ENCODE results near the gene PPP3CA. TPM values are rescaled to one million over a fixed set of nuclear protein-coding genes. Genes with fewer than 3 reads are reported as not detected.

The PPP3CA gene
- total and polyA plus RNA-seq, 2 of the 8 experiments (the other 6 are each of a cell fraction or from before 2014, with no cell fraction given), result 7.9 to 35.0 TPM

DNA sequence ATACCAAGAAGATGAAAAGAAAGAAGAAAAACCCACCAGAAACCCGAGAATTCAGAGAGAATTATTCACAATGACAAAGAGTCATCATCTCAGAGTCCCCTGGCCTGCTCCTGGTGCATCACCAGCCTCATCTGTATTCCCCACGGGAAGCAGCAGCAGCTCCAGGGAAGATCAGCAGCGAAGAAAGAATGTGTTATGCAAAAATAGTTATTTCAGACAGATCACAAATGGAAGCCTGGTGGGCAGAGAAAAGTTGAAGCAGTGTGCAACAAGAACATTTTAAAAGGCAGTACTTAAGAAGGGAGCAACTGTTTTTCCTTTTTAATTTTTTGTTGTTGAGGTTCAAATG, 189.2 kb downstream of the PPP3CA start:
- WGBS, 2 experiments (ENCODE audit: extremely low coverage in 1 of 2, insufficient coverage in 1 of 2, insufficient read length in 1 of 2, insufficient replicate concordance in 2 of 2, low coverage in 1 of 2, low lambda C conversion rate in 2 of 2, missing lambda C conversion rate in 1 of 2), result 56% methylated on average over 3 of the region's 3 CpGs; no CpG with 5 or more reads in 1 of the 2 experiments
- peaks cover 0 to 3% of the 10 kb centered on the region in 2 experiments for H4K20me1 ChIP-seq (replicated peaks in 1 of 2; ENCODE audit: control insufficient read depth in 1 of 2, insufficient read depth in 2 of 2, low read length in 2 of 2)

More for the DNA sequence above, 189.2 kb downstream of the PPP3CA start:
- no peak overlapping the region for H2BK20ac ChIP-seq (ENCODE audit: low read length)
- H3K23ac ChIP-seq (ENCODE audit: insufficient read length), result no peak overlapping the region
- no peak overlapping the region for H3K27ac ChIP-seq (ENCODE audit: low read depth, low read length)
- no peak overlapping the region for H3K14ac ChIP-seq (ENCODE audit: insufficient read length)
- H4K5ac ChIP-seq (ENCODE audit: insufficient read length, low read depth, low read length), result no peak overlapping the region
- no peak overlapping the region for H3K4me2 ChIP-seq (ENCODE audit: insufficient read depth in 1 of 2, low read depth in 2 of 2, low read length in 2 of 2)
- H3K79me1 ChIP-seq (ENCODE audit: low read depth, low read length), result no peaks in the 10 kb centered on the region
- no peak overlapping the region for H2BK15ac ChIP-seq (ENCODE audit: low read length)
- no peak overlapping the region for H3K4me3 ChIP-seq (ENCODE audit: extremely low read depth in 1 of 4, insufficient read depth in 2 of 4, low read depth in 3 of 4, low read length in 4 of 4)
- no peak overlapping the region for H4K8ac ChIP-seq (ENCODE audit: extremely low read depth, insufficient read depth, low read length)
- H3K18ac ChIP-seq (ENCODE audit: extremely low read depth, low read length), result no peak overlapping the region
- no peak overlapping the region for H3K9ac ChIP-seq (replicated peaks in 1 of 4; ENCODE audit: extremely low read depth in 1 of 4, low read depth in 3 of 4, low read length in 3 of 4)
- no peak overlapping the region for H2AK5ac ChIP-seq (ENCODE audit: low read depth, low read length)
- TF ChIP-seq SRF (IDR thresholded peaks at IDR 0.05; ENCODE audit: low read depth, low read length) (no peak), FOSL1 (IDR thresholded peaks at IDR 0.05; ENCODE audit: insufficient read depth, low read depth, low read length) (no peak), RAD21 (IDR thresholded peaks at IDR 0.05 in 1 of 2, conservative IDR thresholded peaks at IDR 0.05 in 1 of 2; ENCODE audit: low read depth in 2 of 2, low read length in 2 of 2) (no peak), CEBPB (IDR thresholded peaks at IDR 0.05; ENCODE audit: low read depth, low read length) (no peak), SIRT6 (IDR thresholded peaks at IDR 0.05; ENCODE audit: low read length) (no peak), EZH2 (IDR thresholded peaks at IDR 0.05; ENCODE audit: low read depth, low read length, severe bottlenecking) (no peak)
- TF ChIP-seq, protein P1, sequence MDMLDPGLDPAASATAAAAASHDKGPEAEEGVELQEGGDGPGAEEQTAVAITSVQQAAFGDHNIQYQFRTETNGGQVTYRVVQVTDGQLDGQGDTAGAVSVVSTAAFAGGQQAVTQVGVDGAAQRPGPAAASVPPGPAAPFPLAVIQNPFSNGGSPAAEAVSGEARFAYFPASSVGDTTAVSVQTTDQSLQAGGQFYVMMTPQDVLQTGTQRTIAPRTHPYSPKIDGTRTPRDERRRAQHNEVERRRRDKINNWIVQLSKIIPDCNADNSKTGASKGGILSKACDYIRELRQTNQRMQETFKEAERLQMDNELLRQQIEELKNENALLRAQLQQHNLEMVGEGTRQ (IDR thresholded peaks at IDR 0.05; ENCODE audit: low read length), result no peak
- H2BK12ac ChIP-seq (ENCODE audit: low read depth, low read length), result no peak overlapping the region
- no peaks in the 10 kb centered on the region for H3K79me2 ChIP-seq (ENCODE audit: control insufficient read depth in 1 of 2, insufficient read depth in 2 of 2, low read length in 2 of 2)
- no peaks in the 10 kb centered on the region for H3K27me3 ChIP-seq (replicated peaks in 1 of 4; ENCODE audit: control insufficient read depth in 3 of 4, extremely low read depth in 1 of 4, insufficient read depth in 3 of 4, low read length in 3 of 4)
- H3K9me3 ChIP-seq (ENCODE audit: insufficient read depth in 2 of 2, low read depth in 1 of 2, low read length in 1 of 2), result no peaks in the 10 kb centered on the region
- DNase-seq (ENCODE audit: low read depth in 1 of 2, low spot score in 2 of 2) (no peak), FAIRE-seq (no peak)
- no peaks in the 10 kb centered on the region for H3K23me2 ChIP-seq (ENCODE audit: low read depth, low read length)
- no peak overlapping the region for H2BK5ac ChIP-seq (ENCODE audit: low read depth, low read length)
- H3K36me3 ChIP-seq (ENCODE audit: control insufficient read depth in 2 of 4, insufficient read depth in 4 of 4, low read length in 3 of 4), result no peaks in the 10 kb centered on the region
- H3K4me1 ChIP-seq (replicated peaks in 1 of 4; ENCODE audit: control insufficient read depth in 3 of 4, insufficient read depth in 4 of 4, low read length in 3 of 4), result peaks cover 0 to 25% (median 5%) of the 10 kb centered on the region in 4 experiments; a peak in 3 of 7 replicates
- no peak overlapping the region for H2AFZ ChIP-seq (ENCODE audit: low read length)
- ChIA-PET POLR2A (ENCODE audit: partially characterized antibody) (no interaction called here), CTCF (ENCODE audit: partially characterized antibody) (interaction anchor here (2.8 kb wide), 1 partner anchor 10 kb away, joined by 16 read pairs; no protein-coding TSS in a partner anchor)
- no peak overlapping the region for H3K4ac ChIP-seq (replicated peaks; ENCODE audit: insufficient read length, low read depth, low read length)
- H3K56ac ChIP-seq (replicated peaks; ENCODE audit: insufficient read length, low read depth, low read length), result no peak overlapping the region
- no peak overlapping the region for H4K91ac ChIP-seq (replicated peaks; ENCODE audit: insufficient read length, low read length)
- no peak overlapping the region for H2BK120ac ChIP-seq (replicated peaks; ENCODE audit: low read depth, low read length)

Data from H1 (cell line).